Measurements from ENCODE around the gene AMY2B.
A peak's percentile ranks its signal among the peaks of the same experiment; 100 is the strongest.
"Not testable (repeated sequence)": the region's sequence is repeated elsewhere in the genome, so short reads cannot be mapped to it uniquely, and the experiment has no call there.

The AMY2B gene

GRCh38 chr1:103571289-103571688 lies at the start of gene AMY2B:
Gene AMY2B, plus strand, starts transcription at chr1:103571589. Its CDS starts 14 bp downstream, at chr1:103571603.
- DNase-seq: not testable (repeated sequence)

DNA sequence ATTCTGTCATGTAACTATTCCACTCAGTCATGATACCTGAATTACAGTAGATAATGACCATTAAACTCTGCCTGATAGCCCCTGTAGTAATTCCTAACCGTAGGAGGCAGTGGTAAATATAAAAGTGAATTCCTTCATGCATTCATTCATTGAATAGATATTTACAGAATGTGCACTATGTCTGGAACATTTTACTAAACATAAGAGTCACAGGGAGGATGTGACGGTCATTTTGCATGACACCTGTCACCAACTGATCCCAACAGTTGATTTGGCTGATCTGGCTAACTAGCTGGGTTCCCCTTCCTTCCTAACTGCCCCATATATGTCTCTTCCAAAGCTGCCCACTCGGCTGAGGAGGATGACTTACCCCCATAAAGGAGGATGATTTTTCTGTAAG lies 48.0 kb upstream of the AMY2B start:
- DNase-seq: no peak

DNA sequence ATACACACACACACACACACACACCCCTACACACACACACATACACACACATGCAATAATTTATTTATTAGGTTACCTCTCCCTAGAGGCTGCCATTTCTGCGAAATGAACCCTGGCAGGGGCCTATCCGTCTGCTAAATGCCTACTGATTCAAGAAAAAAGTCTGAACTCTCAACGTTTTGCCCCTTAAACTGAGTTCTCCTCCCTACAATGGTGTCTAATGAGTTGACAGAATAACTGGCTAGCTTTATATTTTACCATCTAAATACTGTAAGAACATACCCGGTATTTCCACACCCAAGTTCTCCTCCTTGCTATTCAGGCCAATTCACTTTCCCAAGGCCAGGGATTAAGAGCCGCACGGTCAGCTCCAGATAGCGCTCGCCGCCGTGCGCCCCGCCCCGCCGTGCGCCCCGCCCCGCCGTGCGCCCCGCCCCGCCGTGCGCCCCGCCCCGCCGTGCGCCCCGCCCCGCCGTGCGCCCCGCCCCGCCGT lies 46.2 kb upstream of the AMY2B start:
- DNase-seq: peak; percentile 53

GRCh38 chr1:103525607-103526507 lies 45.5 kb upstream of the AMY2B start, which contains the start of gene RNPC3:
Gene RNPC3, plus strand, starts transcription at chr1:103525699. Its CDS starts 372 bp downstream, at chr1:103526071.
- DNase-seq: peak; percentile 84

GRCh38 chr1:103527331-103527730 lies 44.1 kb upstream of the AMY2B start:
- no peak for DNase-seq

- peak; percentile 94 for DNase-seq
These were observed 41.6 kb upstream of the AMY2B start for GRCh38 chr1:103529746-103530145.

DNA sequence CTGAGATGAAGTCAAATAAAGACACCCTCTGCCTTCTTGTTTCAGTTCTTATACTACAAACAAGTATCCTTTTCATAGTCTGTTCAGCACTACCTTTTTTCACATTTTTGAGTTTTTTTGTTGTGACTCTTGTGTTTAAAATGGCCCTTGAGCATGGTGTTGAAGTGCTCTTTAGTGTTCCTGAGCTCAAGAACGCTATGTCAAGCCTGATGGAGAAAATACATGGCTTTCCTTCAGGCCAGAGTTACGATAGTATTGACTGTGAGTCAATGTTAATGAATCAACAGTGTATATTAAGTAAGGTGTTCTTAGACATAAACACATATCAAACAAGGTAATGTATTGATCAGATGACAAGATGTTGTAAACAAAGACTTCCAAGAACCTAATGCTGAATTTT lies 33.2 kb upstream of the AMY2B start:
- no peak for DNase-seq

GRCh38 chr1:103541431-103541830 lies 30.0 kb upstream of the AMY2B start:
- no peak for DNase-seq

DNA sequence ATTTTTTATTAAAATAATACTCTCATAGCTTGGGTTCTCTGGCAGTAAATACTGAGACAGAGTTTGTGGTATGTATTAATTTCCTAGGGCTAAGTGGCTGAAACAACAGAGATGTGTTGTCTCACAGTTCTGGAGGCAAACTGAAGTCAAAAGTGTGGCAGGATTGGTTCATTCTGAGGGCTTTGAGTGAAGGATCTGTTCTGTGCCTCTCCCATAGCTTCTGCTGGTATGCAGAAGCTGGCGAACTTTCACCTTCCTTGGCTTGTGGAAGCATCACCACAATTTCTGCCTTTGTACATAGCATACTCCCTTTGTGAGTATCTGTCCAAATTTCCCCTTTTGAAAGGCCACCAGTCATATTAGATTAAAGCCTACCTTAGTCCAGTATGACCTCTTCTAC lies 24.9 kb upstream of the AMY2B start:
- no peak for DNase-seq

- no peak for DNase-seq
These were observed 23.5 kb upstream of the AMY2B start for GRCh38 chr1:103547840-103548239.

GRCh38 chr1:103560427-103560826 lies 11.0 kb upstream of the AMY2B start:
- DNase-seq: no peak

- not testable (repeated sequence) for DNase-seq
These were observed 10.3 kb upstream of the AMY2B start for GRCh38 chr1:103561124-103561523.

GRCh38 chr1:103561643-103562395 lies 9.6 kb upstream of the AMY2B start:
- no peak for DNase-seq

GRCh38 chr1:103563056-103563455 lies 8.3 kb upstream of the AMY2B start:
- DNase-seq: no peak

DNA sequence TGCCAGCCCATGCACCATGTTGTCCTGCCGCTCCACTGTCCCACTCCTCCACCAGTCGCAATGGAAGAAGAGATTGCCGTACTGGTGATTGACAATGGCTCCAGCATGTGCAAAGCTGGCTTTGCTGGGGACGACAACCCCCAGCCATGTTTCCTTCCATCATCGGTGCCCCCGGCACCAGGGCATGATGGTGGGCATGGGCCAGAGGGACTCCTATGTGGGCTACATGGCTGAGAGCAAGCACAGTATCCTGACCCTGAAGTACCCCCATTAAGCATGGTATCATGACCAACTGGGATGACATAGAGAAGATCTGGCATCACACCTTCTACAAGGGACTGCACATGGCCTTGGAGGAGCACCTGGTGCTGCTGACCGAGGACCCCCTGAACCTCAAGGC lies 1.9 kb upstream of the AMY2B start:
- DNase-seq: no peak

GRCh38 chr1:103576065-103576464 lies 4.7 kb downstream of the AMY2B start:
- DNase-seq: no peak

GRCh38 chr1:103576784-103577183 lies 5.4 kb downstream of the AMY2B start:
- not testable (repeated sequence) for DNase-seq

- DNase-seq: no peak
These were observed 11.1 kb downstream of the AMY2B start for GRCh38 chr1:103582464-103582863.

DNA sequence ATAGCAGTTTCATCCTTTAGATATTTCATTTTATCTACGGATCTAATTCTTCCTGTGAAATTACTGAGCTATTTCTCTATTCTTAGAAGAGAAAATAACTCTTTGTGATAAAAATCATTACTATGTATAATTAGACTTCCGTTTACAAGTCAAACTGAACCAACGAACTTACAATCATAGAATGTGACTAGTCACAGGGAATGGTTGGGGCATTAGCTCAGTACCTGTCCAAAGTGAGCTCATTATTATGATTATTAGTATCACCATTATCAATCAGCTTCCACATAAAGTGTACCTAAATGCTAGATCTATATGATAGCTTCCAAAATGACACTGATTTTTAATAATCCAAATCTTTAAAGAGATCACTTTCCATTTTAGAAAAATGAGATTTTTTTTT lies 12.5 kb downstream of the AMY2B start:
- DNase-seq: no peak

DNA sequence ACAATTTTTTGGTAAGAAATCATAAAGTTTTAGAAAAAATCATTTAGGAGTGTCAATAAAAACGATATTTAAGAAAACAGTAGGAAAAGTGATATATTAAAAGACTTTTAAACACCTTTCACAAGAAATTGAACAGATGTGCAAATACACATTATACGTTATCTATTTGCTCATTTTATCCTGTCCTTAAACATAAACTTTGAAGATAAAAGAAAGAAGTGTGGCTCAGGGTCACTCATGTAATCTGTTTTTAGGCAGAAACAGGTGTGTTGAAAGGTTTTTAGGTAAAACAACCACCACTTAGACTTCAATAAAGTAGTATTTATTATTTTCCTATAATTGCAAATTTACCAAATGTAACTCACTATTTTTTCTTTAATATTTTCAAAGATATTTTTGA lies 13.1 kb downstream of the AMY2B start:
- DNase-seq: no peak

GRCh38 chr1:103602740-103603139 lies 31.4 kb downstream of the AMY2B start:
- not testable (repeated sequence) for DNase-seq

GRCh38 chr1:103616362-103616761 lies 45.0 kb downstream of the AMY2B start:
- no peak for DNase-seq

GRCh38 chr1:103616994-103617477 lies 45.6 kb downstream of the AMY2B start, which contains the start of gene AMY2A:
Gene AMY2A, plus strand, starts transcription at chr1:103617427. Its CDS starts 14 bp downstream, at chr1:103617441.
- DNase-seq: not testable (repeated sequence)
